COR-L47 (cell line): ENCODE measurements around the gene REXO5.

ENCODE experiments used
- DNase-seq: peaks from one replicate; lab custom pipeline; 2025; lab: John Stamatoyannopoulos, UW

Gene REXO5

DNA sequence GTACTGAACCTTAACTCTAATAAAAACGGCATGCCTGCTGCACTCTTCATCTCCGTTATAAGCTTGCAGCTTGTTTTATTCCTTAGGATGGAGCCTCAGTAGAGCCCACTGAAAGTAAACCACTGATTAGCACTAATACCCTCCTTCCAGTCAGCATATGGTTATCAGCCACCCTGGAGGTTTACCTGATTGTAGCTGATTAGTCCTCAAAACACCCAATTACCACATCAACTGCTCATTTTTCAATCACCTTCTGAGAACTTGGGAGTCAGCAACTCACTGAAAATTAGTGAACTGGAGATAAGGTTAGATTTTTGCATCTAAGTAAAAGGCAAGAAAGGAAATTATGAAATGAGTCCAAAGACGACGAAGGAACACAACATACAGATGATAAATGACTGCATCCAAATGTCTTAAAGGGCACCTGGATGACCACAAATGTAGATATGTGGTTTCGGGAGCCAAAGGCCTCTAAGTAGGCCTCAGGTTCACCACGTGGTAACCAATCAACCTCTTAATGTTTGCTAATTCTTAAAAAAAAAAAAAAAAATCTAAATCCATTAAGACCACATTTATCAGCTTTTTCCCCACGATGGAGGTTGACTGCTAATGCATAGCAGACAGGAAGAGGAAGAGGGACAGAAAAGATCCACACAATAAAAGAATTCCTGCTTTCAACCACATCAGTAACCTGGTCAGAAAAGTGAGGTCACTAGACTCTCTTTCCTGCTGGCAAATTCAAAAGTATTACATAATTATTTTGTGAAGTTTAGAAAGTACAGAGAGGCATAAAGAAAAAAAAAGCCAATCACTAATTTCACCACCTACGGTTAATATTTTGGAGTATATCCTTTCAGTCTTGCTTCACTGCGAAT, 65.9 kb downstream of the REXO5 start:
- DNase-seq: no peak

DNA sequence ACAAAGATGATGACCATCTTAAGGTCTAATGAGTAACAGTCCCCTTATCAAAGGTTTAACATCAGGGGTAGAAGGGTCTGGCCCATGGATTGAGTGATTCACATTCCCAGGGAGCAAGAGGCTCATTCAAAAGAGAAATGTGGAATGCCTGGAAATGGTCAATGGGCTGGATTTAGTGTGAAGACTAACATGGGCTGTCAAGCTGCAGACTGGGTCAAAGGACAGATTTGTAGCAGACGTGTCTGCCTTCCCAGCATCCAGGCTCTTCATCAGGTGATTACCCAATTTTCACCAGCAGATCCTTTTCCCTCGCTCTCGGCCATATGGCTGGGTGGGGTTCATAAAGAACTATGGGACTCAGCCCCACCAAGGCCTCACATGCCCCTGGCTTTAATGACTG, 67.0 kb downstream of the REXO5 start:
- no peak for DNase-seq

DNA sequence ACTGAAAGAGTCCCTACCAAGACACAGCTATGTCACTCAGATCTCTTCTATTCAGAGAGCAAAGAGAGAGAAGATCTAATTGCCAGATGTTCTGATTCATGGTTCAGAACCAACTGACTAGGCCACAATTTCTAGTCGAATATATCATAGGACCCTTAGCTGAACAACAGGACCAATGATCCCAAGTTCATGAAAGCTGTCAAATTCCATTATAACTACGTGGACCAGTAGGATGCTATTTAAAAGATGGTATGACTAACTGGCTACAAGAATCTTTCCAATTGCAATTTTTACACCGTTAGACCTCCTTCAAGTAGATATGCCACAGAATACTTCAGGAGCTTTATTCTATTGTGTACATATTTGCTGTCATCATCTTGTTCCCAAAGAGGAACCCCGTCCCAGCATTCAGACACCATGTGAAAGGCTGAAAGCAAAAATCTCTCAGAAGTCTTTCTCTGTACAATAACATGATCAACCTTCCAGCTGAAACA, 67.8 kb downstream of the REXO5 start:
- no peak for DNase-seq

DNA sequence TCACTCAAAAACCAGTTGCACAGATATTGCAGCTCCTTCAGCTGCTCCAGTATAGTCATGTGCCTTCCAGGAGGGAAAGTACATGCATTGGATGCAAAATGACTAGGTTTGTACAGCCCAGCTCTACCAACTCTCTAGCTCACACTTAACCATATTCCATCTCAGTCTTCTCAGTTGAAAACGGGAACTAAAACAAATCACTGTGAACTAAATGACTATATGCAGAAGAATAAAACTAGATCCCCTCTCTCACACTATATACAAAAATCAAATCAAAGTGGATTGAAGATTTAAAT, 69.0 kb downstream of the REXO5 start:
- DNase-seq: no peak

DNA sequence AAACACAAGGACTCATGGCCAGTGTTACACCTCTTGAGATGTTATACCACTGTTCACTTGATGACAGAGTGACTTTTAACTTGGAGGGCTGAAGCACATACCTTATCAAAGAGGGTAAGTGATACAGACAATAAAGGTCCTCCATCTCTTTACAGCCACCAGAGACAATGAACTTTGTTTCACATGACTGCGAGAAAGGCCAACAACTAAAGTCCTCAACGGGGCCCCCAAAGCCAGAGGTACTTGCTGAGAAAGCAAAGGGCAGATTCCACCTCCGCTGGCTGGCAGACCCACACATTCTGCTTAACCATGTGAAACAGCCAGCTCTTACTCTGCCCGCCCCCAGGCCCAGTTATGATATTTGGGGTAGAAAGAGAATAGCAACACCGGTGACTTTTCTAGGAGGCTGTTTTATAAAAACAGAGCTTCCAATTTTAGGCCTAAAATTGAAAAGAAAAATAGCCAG, 72.4 kb downstream of the REXO5 start:
- no peak for DNase-seq

DNA sequence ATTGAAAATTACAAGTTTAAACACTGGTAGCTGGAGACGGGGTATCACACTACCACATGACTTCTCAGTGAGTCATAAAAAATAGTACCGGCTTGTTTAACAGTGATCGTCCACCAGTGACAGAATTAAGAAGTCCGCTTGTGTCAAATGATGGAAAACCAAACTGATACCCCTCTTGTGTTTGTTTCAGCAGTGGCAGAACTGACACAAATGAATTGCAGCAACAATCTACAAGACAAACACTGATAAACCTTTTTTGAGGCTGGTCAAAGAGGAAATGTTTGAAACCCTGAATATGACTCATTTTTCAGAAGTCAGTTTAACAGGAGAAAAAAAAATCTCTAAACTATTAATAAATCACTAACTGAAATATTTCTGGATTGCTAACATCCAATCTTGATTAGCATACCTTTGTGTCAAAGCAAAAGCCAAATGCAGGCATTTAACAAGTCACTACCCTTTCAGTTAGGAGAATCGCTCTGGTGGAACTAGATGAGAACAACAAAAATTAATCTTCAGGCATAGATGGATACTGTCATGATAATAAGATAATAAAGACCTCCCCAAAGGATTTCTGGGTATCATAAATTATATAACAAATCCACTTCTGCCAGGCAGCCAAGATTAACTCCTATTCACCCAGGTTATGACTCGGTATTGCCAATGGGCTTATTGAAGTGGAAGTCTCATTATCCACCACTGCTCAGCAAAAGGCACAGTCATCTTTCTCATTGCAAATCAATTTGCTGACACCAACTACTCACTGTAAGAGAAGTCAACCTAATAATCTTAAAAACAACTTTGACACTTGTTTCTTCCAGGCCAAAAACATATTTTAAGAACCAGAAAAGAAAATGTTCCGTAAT, 73.1 kb downstream of the REXO5 start:
- DNase-seq: no peak

DNA sequence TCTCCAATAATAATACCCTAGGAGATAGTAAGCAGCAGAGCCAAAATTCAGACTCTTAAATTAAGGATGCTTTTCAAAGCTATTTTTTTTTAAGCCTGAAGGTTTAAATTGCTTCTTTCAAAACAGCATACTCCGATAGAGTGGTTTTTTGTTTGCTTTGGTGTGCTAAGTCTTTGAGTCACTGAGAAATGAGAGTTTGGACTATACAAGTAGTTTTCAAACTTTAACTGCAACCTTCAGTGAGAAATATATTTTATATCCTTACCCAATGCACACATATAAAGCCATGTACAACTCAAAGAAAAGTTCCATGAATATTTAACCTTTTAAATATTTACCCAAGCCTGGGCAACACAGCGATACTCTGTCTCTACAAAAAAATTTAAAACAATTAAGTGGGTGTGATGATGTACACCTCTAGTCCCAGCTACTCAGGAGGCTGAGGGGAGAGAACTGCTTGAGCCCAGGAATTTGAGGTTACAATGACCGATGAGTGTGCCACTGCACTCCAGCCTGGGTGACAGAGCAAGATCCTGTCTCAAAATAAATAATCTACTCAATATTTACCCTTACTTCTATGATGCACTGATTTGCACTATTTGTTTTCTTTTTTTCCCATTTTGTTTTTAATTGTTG, 74.7 kb downstream of the REXO5 start:
- DNase-seq: no peak

DNA sequence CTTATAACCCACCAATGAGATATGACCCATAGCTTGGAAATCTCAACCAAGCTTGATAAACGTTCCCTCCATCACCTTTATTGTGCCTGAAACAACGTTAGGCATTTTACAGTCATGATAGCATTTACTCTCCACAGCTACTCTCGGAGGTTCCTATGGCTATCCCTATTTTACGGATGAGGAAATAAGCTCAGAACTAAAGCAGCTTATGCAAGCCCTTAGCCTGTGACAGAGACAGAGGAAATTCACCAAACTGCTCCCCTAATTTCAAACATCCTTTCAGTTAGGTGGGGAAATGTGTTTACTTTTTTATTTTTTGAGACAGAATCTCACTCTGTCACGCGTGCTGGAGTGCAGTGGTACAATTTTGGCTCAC, 75.2 kb downstream of the REXO5 start:
- DNase-seq: no peak

DNA sequence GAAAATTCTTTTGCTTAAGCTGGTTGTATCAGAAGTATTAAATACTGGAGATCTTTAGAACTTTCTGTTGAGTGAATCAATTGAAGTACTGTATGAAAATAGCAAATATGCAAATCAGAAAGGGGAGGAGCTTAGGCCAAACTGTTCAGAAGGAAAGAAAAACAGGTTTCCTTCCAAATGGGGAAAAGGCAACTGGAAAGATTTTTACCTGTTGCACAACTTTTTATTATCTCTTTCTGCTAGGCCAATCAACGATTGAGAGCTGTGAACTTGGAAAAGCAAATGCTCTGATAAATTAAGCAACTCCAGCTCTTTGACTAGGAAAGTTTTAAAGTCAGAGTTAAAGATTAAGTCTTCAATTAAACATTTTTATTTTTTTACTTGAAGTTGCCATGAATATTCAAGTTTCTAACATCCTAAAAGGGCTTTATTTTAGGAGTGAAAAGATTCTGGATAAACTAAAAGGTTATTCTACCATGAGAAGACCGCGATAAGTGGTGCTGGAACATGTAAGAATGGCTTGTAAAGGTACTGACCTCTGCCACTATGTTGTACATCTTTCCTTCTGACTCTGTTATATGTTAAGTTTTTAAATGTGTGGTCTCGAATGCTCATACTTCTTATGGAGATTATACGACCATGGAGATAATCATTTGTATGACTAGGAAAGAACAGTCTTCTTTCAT, 77.4 kb downstream of the REXO5 start:
- DNase-seq: no peak

DNA sequence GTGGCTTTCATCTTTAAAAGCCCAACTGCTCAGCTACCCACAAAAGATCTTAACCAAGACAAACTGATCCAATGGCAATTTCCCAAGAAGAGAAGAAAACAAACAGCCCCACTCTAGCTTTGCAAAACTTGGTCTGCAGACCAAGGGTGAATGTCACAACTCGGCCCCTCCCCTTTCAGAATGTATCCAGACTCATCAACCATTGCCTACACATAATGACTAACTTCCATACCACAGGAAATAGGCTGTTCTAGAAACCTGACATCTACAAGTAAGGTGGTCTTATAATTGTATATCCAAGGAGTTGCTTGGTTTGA, 77.9 kb downstream of the REXO5 start:
- no peak for DNase-seq

DNA sequence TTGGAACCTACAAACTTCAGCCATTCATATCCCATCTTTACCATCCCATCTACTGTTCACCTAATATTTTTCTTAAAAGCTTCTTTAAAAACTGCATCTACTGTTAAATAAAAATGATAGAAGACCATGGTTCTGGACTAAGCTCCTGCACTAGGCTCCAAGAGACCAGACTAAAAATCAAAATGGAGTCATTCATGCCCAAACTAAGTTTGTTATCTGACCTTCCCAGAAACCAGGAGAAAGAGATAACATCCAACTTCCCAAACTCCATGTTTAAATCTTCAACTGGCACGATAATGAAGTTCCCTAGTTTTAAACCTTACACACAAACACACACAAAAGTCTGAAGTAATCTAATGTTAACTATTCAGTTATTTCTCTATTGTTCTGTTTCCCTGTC, 80.0 kb downstream of the REXO5 start:
- DNase-seq: no peak

DNA sequence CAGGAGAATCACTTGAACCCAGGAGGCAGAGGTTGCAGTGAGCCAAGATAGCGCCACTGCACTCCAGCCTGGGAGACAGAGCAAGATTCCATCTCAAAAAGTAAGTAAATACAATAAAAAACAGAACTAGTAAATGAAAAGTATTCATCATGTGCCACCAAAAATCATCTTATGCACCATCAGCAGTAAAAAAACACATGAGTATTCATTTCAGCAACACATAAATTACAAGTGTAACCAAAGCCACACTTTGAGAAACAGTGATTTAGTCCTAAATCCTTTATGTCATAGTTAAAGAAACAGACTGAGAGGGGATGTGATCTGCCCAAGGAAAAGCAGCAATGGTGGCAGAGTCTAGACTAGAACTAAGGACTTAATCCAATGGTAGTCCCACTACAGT, 80.9 kb downstream of the REXO5 start:
- DNase-seq: no peak

DNA sequence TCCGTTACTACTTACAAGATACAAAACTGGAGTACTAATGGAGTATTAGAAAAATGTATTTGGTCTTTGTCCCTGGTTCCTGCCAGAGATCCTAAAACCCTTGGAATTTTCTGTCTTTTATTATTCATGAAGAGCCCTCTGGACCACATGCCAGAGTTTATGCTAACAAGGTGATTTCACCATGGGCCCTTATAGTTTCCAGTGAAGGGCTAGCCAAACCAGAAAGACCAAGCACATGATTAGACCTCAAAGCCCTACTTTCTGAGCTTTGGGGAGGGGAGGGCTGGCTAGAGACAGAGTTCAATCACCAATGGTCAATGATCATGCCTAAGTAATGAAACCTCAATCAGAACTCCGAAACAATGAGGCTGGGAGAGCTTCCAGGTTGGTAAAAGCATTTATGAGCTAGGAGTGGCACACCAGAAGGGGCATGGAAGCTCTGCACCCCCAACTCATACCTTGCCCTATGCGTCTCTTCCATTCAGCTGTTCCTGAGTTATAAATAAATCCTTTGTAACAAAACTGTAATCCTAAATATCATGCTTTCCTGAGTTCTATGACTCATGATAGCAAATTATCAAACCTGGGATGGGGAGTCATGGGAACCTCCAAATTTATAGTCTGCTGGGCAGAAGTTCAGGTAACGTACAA, 83.4 kb downstream of the REXO5 start:
- no peak for DNase-seq

DNA sequence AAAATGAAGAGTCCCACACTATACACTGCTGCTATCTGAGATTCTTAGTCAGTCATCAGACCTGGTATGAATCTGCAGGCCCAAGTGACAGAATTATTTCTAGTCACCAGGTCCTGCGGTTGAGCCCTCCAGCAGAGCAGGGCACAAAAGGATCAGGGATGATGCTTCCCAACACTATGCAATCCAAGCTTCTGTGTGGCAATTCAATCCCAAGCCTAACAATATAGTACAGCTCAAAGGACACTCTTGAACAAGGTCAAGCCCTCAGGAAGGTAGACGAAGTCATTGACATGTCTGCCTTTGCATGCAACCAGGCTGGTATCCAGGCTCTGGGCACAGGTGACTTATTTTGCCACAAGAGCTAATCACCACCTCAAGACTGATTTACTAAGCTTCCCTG, 88.1 kb downstream of the REXO5 start:
- no peak for DNase-seq

DNA sequence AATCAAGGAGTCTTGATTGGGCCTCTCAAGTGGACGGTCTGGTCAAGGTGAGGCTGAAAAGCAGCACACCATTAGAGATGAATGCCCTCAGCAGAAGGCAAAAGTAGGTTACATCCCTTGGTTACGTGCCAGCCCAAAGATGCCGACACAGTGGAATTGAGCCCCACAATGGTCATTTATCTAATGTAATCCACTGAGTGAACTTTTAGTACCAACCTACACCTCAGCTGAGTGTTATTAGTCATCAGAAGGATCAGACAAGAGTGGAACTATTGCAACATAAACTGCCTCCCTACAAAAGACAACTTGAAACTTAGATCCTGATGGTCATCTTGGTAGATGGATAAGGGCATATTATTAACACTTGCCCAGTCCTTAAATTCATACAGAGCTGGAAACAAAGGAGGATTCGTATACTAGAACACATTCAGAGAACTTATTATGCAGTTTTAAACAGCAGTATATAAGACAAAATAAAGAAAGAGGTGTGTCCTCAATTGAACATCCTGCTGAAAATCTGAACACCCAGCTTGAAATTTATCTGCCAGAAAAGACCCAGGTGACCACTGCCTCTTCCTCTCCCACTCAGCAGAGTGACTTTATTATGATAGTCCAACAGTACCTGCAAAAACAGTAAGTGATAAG, 91.0 kb downstream of the REXO5 start:
- DNase-seq: no peak

DNA sequence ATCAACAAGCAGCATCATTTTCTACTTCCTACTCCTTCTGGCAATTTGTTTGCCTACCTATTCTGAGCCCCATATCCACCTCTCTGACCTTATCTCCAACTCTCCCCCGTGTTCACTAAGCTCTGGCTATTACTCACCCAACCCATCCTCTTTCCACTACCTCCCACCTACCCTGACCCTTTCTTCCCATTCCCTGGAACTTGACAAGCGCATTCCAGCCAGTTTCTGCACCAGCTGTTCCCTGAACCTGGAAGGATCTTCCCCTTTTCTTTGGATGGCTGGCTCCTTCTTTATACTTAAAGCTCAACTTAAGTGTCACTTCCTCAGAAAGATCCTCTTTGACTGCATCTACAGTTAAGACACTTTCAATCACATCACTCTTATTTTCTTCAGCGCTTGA, 91.6 kb downstream of the REXO5 start:
- no peak for DNase-seq

DNA sequence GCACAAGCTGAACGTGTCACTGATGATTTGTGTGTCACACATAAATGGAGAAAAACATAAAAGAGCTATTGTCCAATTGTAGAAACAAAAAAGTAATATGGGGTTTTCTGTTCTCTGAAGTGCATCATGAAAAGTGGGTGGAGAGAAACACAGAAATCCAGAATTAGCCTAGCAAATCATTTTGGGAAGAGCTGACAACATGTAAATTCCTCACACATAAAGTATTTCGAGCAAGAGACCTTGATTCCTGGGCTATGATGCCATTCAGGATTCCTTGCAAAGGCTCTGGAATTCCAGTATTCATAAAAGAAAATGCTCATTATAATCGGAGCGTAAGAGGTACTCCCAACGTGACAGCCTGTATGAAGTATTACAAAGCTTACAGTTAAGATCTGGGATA, 92.7 kb downstream of the REXO5 start:
- DNase-seq: no peak
